Measurements from ENCODE around the gene DPPA2. TPM values are rescaled to one million over a fixed set of nuclear protein-coding genes. Genes with fewer than 3 reads are reported as not detected.
"Not testable (repeated sequence)": the region's sequence is repeated elsewhere in the genome, so short reads cannot be mapped to it uniquely, and the experiment has no call there.

The DPPA2 gene, protein sequence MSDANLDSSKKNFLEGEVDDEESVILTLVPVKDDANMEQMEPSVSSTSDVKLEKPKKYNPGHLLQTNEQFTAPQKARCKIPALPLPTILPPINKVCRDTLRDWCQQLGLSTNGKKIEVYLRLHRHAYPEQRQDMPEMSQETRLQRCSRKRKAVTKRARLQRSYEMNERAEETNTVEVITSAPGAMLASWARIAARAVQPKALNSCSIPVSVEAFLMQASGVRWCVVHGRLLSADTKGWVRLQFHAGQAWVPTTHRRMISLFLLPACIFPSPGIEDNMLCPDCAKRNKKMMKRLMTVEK
- polyA plus RNA-seq (ENCODE audit: insufficient read depth in 1 of 5, insufficient read length in 5 of 5, low replicate concordance in 1 of 5) = not detected
- long read RNA-seq, donor 1 = 0 reads
- long read RNA-seq, donor 2 = 0 reads
- long read RNA-seq, donor 3 = 0 reads
- long read RNA-seq, donor 4 = 0 reads
- long read RNA-seq, donor 5 = 0 reads
- long read RNA-seq, donor 6 = 0 reads
- long read RNA-seq, donor 7 = 0 reads
- long read RNA-seq, donor 8 = 0 reads

- DNase-seq = no peak
Observed at GRCh38 chr3:109316162-109316730, at the start of gene DPPA2. Gene DPPA2, minus strand, starts transcription at chr3:109316517. Its CDS starts 1,975 bp downstream, at chr3:109314542.

GRCh38 chr3:109364088-109364487, 47.8 kb upstream of the DPPA2 start:
- no peak for DNase-seq

- no peak for DNase-seq
Observed at GRCh38 chr3:109363634-109364033, 47.3 kb upstream of the DPPA2 start.

- DNase-seq = no peak
Observed at GRCh38 chr3:109362823-109363222, 46.5 kb upstream of the DPPA2 start.

- not testable (repeated sequence) for DNase-seq
Observed at GRCh38 chr3:109358809-109359208, 42.5 kb upstream of the DPPA2 start.

GRCh38 chr3:109356442-109357155, 40.3 kb upstream of the DPPA2 start:
- DNase-seq = no peak

DNA sequence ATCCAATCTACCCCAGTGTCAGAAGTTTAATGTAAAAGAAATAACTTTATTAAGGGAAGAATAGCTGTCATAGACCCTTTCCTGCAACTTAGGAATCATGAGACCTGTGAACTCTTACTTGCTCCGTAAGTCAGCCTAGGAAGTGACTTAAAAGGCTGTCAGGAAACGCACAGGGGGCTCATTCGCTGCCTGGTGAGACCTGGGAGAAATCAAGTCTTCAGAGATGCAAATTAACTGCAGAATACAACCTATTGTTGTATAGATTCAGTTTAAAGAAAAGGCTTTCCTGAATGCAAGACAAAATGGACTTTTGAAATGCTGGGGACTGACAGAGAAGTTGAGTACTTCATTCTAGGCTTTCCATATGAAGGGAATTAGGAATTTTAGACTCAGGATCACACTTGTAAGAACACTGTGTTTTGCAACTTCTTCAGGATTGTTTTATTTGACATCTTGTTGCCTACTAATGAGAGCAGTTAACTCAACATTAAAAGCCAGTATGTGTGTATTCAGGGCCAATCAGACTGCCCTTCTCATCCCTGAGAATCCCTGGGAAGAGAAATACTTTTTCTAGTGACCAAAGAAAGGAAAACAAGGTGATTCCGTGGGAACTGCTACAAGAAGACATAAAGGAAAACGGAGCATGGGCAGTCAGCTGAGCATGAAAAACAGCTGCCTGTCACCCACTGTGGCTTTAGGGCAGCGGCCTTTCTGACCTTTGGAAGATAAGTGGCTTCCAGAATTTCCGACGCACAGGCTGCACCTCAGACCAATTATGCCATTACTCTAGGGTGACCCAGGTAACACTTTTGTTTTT, 39.5 kb upstream of the DPPA2 start:
- DNase-seq = no peak

DNA sequence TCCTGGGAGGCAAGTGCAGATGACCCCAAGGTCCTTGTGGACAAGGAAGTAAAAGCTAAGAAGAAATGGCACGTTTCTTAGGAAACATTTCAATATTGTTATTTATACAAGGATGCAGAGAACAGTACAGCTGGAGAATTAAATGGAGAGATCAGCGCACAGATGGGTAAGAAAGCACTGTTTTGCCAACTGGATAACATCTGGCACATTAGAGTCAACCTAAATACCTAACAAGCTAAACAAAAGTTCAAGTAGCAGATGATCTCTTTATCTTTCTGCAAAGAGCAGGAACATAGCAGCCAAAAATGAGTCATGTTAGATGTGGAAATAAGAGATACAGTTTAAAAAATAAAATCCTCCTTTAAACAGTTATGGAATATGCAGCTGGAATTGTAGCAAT, 36.7 kb upstream of the DPPA2 start:
- DNase-seq = no peak

GRCh38 chr3:109351231-109351630, 34.9 kb upstream of the DPPA2 start:
- no peak for DNase-seq

GRCh38 chr3:109346770-109347295, 30.5 kb upstream of the DPPA2 start:
- DNase-seq = no peak

DNA sequence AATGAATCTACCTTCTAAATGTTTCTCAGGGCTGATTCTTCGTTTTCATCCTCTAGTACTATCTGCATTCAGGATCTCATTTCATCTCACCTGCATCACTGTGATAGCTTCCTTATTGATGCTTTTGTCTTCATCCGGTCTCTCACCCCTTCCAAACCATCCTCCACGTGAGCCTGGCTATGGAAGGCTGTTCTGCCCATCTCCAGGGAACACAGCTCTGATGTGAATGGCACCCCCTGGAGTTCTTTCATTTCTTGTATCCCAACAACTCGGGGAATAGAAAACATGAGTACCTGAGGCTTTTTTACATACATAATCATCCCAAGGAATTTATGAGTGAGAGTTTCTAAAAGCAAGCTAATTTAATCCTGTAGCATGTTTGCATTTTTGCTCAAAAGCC, 29.8 kb upstream of the DPPA2 start:
- no peak for DNase-seq

- no peak for DNase-seq
Observed at GRCh38 chr3:109339714-109340648, 23.7 kb upstream of the DPPA2 start.

DNA sequence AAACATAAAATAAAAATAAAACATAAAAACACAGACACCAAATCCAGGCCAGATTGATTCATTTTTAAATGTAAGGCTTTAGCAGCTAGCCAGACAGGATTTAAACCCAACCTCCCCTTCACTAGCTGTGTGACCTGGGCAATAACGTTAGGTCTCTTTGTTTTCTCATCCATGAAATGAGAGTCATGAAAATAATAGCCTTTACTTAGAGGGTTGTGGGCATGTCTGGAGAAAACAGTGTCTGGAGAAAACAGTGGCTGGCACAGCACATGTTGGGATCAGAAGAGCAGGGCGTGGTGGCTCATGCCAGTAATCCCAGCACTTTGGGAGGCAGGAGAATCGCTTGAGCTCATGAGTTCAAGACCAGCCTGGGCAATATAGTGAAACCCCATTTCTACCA, 22.9 kb upstream of the DPPA2 start:
- no peak for DNase-seq

DNA sequence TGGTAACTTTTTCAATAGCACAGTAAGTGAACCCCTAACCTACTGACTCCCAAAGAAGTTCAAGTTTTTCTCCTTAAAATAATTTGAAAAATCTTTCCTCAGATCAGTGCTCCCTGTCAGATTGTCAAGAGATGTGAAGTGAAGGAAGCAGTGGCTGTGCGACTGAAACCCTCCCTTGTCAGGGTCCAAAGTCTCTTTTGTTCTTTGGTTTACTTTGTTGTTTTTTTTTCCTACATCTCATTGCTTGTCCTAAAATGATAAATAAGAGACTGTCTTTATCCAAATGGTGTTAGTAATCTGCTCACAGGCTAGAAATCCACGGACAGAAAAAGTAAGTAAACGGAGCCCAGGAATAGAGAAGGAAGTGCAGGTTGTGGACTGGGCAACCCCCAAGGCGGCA, 22.0 kb upstream of the DPPA2 start:
- DNase-seq = no peak

DNA sequence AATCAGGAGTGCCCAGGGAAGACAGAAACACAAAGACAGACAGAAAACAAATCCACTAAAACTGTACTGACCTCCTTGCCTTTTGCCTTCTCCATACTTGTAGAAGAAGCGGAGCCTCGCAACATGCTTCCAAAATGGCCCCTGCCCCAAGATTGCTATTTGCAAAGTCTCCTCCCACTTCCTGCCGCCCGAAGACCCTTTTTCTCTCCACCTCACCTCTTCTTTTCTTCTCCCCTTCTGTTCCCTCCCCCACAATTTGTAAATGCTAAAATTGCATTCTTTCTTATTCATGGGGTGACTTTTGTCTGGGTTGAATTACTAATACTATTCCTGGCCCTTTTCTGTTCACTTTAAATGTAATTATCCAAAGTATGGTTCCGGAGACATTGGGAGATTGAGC, 21.1 kb upstream of the DPPA2 start, which contains the start of gene DPPA4:
Gene DPPA4, minus strand, starts transcription at position 154 of the 400 bp plus-strand sequence. Its CDS starts 29 bp downstream, at position 125.
- DNase-seq = no peak

GRCh38 chr3:109336291-109336861, 20.1 kb upstream of the DPPA2 start:
- peak; percentile 18 to 21 for DNase-seq

DNA sequence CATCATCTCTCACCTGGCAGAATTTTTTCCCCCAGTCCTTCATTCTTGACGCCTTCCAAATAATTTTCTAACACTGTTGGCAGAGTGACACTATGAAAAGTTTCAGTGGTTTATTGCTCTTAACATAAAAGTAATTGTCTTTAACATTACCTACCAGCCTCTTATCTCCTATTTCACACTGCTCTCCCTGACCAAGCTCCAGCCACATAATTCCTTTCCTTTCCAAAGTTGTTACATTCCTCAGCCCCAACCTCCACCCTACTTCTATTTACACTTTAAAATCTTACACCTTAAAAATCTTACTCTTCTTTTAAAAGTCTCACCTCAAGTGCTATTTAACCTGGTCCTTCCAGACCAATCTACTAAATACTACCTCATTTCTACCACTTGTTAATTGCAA, 18.3 kb upstream of the DPPA2 start:
- DNase-seq = no peak

DNA sequence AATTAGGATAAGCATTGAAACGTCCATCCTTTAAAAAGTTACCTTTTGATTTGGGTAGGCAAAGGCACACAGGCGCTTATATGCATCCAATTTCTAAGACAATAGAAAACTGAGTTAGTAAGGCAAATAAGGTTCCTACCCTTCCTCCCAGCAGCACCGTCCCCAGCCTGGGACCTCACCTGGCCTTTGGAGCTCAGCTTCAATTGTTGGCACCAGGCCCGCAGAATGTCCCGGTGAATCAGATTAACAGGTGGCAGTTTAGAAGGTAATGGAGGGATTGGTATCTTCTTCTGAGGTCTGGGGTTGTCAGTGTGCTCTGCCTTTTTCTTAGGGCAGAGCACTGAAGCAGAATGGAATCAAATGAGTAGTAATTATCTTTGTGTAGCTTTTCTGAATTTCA, 15.4 kb upstream of the DPPA2 start:
- DNase-seq = no peak

- no peak for DNase-seq
Observed at GRCh38 chr3:109330405-109330804, 14.1 kb upstream of the DPPA2 start.

DNA sequence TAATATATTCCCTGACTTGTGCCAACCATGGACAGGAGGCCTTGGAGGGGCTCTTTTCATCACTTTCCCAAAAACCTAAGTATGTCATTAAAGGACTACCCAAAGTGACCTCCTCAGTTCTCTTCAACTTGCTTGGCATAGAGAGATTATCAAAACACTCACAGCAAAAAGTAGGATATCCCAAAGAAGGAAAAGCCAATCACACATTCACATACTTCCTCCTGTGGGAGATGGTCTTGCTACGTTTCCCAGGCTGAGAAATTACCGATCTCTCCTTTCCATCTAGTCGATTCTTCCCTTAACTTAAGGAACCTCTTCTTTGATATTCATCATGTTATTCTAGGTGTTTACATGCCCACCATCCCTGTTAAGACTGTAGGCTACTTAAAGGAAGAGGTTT, 11.9 kb upstream of the DPPA2 start:
- DNase-seq = no peak
